ENCODE data around the gene CPNE7.

- TF ChIP-seq, protein P1, sequence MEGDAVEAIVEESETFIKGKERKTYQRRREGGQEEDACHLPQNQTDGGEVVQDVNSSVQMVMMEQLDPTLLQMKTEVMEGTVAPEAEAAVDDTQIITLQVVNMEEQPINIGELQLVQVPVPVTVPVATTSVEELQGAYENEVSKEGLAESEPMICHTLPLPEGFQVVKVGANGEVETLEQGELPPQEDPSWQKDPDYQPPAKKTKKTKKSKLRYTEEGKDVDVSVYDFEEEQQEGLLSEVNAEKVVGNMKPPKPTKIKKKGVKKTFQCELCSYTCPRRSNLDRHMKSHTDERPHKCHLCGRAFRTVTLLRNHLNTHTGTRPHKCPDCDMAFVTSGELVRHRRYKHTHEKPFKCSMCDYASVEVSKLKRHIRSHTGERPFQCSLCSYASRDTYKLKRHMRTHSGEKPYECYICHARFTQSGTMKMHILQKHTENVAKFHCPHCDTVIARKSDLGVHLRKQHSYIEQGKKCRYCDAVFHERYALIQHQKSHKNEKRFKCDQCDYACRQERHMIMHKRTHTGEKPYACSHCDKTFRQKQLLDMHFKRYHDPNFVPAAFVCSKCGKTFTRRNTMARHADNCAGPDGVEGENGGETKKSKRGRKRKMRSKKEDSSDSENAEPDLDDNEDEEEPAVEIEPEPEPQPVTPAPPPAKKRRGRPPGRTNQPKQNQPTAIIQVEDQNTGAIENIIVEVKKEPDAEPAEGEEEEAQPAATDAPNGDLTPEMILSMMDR (IDR thresholded peaks at IDR 0.05; ENCODE audit: poor library complexity, severe bottlenecking), result no peak
- TF ChIP-seq EZH2 (IDR thresholded peaks at IDR 0.05; ENCODE audit: borderline replicate concordance, insufficient read depth, low read length, poor library complexity, severe bottlenecking) (no peak), RAD21 (conservative IDR thresholded peaks at IDR 0.05) (no peak), MXI1 (conservative IDR thresholded peaks at IDR 0.05; ENCODE audit: poor library complexity, severe bottlenecking) (no peak), POLR2AphosphoS5 (IDR thresholded peaks at IDR 0.05) (no peak)
Observed at GRCh38 chr16:89596061-89596689, 20.6 kb downstream of the CPNE7 start.
